ENCODE data around the gene GKAP1. TPM values are rescaled to one million over a fixed set of nuclear protein-coding genes. Genes with fewer than 3 reads are reported as not detected.
"Not testable (repeated sequence)": the region's sequence is repeated elsewhere in the genome, so short reads cannot be mapped to it uniquely, and the experiment has no call there.

GKAP1 gene
- total and polyA plus RNA-seq, 5 donors = 13.6 to 18.6 (median 17.0) TPM

DNA sequence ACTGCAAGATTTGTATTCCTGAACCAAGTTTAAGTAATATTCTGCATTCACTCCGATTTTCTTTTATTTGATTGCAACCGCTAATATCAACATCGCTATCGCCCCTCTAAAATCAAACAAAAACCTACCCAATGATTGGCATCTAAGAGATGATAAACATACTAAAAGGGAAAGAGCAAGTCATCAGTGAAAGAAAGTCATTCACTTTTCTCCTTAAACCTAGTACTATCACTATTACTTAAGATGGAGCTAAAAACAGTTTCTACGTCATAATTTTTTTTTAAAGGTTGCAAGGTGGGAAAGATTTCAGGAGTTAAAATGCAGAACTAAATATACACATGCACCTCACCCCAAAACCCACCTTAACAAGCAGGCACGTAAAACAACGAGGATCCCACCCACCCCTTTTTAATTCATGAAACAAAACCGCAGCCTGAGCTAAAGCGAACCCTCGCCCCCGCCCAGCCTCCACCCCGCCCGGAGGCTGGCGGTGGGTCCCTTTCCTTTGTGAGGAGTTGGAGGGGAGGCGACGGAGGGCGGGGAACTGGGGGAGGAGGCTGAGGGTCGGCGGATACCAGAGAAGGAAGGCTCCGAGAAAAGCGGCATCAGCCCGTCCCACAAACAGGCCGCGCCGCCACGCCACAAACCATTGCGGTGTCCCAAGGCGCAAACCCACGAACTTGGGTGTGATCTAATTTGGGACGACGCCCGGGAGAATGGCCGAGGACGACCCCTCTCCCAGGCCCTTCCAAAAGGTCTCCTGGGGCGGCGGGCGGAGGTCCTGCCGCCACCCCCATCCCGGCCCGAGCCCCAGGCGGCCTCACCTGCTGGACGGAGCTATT, 110.7 kb downstream of the GKAP1 start:
- H3K27me3 ChIP-seq (ENCODE audit: control insufficient read depth, insufficient read depth) = no peaks in the 10 kb centered on the region
- peak overlapping the region; percentile 65 for H3K4me3 ChIP-seq (ENCODE audit: low read length)
- DNase-seq (peak; percentile 51 to 78 (median 73)), ATAC-seq (peak; percentile 9 to 34)
- WGBS = under 1% methylated on average over 42 of the region's 42 CpGs
- no peaks in the 10 kb centered on the region for H3K9me3 ChIP-seq (ENCODE audit: control insufficient read depth, low read length)
- peaks cover under 1% of the 10 kb centered on the region for H3K4me1 ChIP-seq (ENCODE audit: control insufficient read depth, insufficient read depth, low read length)
- peak overlapping the region; percentile 95 for H3K27ac ChIP-seq (ENCODE audit: low read length)
- intact Hi-C loops (cut with DNase I) = loop anchor here in 2 of 4 donors (5.0 to 10.0 kb wide), 2 partner anchors 82 to 270 kb away; partner anchors contain the start of gene IDNK (in 1 of the 2)

DNA sequence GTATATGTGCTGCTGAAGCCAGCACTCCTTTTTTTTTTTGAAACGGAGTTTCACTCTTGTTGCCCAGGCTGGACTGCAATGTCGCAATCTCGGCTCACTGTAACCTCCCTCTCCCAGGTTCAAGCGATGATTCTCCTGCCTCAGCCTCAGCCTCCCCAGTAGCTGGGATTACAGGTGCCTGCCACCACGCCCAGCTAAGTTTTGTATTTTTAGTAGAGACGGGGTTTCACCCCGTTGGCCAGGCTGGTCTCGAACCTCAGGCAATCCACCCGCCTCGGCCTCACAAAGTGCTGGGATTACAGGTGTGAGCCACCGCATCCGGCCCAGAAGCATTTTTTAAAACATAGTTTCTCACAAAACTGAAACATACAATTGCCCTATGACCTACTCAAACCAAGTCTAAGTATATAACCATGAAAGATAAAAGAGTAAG, 112.3 kb downstream of the GKAP1 start:
- H3K27ac ChIP-seq (ENCODE audit: low read length); ATAC-seq; H3K4me1 ChIP-seq (ENCODE audit: control insufficient read depth, insufficient read depth, low read length); H3K4me3 ChIP-seq (ENCODE audit: low read length); H3K27me3 ChIP-seq (ENCODE audit: control insufficient read depth, insufficient read depth); H3K9me3 ChIP-seq (ENCODE audit: control insufficient read depth, low read length): not testable (repeated sequence)
- intact Hi-C loops (cut with DNase I) = loop anchor here in 2 of 4 donors (5.0 to 10.0 kb wide), 2 partner anchors 80 to 272 kb away; partner anchors contain the start of gene IDNK (in 1 of the 2)
- DNase-seq = peak in 1 of 3 donors; percentile 20
- 95% methylated on average over 12 of the region's 12 CpGs for WGBS

DNA sequence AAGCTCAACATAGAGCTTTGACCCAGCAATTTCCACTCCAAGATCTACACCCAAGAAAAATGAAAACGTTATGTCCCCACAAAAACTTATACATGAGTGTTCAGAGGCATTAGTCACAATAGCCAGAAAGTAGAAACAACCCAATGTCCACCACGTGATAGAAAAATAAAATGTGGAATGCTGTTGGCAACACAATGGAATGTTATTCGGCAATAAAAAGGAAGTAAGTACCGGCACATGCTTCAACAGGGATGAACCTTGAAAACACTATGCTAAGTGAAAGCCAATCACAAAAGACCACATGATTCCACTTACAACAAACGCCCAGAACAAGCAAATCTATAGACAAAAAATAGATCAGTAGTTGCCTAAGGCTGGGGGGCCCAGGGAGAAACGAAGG, 115.8 kb downstream of the GKAP1 start:
- ATAC-seq = no peak
- H3K4me3 ChIP-seq (ENCODE audit: low read length) = no peak overlapping the region
- intact Hi-C loops (cut with DNase I) = loop anchor here in 1 of 4 donors (10.0 kb wide), 1 partner anchor 77 kb away; the partner anchor contains the start of gene IDNK
- peaks cover 5% of the 10 kb centered on the region for H3K4me1 ChIP-seq (ENCODE audit: control insufficient read depth, insufficient read depth, low read length)
- no peak for DNase-seq
- H3K9me3 ChIP-seq (ENCODE audit: control insufficient read depth, low read length) = no peaks in the 10 kb centered on the region
- no peak overlapping the region for H3K27ac ChIP-seq (ENCODE audit: low read length)
- H3K27me3 ChIP-seq (ENCODE audit: control insufficient read depth, insufficient read depth) = no peaks in the 10 kb centered on the region
- 46% methylated on average over 6 of the region's 6 CpGs for WGBS

DNA sequence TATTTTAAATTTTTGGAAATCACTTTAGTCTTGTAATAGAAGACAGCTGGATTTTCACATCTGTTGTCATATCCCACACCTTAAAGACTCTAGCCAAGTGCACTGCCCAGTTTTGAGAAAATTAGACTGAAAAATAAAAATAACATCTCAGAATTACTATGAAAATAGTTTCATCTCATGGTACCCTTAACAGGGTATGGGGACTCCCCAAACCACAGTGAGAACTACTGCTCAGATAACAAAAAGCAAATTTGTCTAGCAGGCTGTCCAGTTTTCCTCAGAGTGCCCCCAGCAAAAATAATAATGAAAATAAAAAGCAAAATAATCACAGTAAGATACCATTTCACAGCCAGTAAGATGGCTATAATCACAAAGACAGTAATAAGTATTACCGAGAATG, 116.3 kb downstream of the GKAP1 start:
- no peak for ATAC-seq
- intact Hi-C loops (cut with DNase I) = loop anchor here in 1 of 4 donors (10.0 kb wide), 1 partner anchor 76 kb away; the partner anchor contains the start of gene IDNK
- no peak for DNase-seq
- 94% methylated on average over 1 of the region's 1 CpG for WGBS
- Histone ChIP-seq H3K27ac (ENCODE audit: low read length) (no peak overlapping the region), H3K4me3 (ENCODE audit: low read length) (no peak overlapping the region), H3K9me3 (ENCODE audit: control insufficient read depth, low read length) (no peaks in the 10 kb centered on the region), H3K4me1 (ENCODE audit: control insufficient read depth, insufficient read depth, low read length) (peaks cover 5% of the 10 kb centered on the region), H3K27me3 (ENCODE audit: control insufficient read depth, insufficient read depth) (no peaks in the 10 kb centered on the region)

DNA sequence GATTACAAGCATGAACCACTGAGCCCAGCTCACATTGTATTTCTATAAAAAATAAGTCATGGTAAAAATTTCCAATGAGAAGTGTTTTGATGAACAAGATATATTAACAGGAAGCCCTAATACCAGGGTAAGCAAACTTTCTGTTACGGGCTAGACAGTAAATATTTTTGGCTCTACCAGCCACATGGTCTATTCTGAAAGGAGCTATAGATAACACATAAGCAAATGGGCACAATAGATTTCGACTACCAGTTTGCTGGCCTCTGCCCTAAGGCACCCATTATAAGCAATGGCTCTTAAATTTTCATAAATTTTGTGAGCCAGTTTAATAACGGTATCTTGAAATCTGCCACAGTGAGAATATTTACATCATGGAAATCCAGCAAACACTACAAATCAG, 118.0 kb downstream of the GKAP1 start:
- H3K4me3 ChIP-seq (ENCODE audit: low read length) = no peak overlapping the region
- no peak overlapping the region for H3K27ac ChIP-seq (ENCODE audit: low read length)
- 81% methylated on average over 3 of the region's 3 CpGs for WGBS
- no peak for ATAC-seq
- no peaks in the 10 kb centered on the region for H3K27me3 ChIP-seq (ENCODE audit: control insufficient read depth, insufficient read depth)
- peaks cover 5% of the 10 kb centered on the region for H3K4me1 ChIP-seq (ENCODE audit: control insufficient read depth, insufficient read depth, low read length)
- DNase-seq = no peak
- H3K9me3 ChIP-seq (ENCODE audit: control insufficient read depth, low read length) = no peaks in the 10 kb centered on the region
- intact Hi-C loops (cut with DNase I) = loop anchor here in 1 of 4 donors (10.0 kb wide), 1 partner anchor 75 kb away; the partner anchor contains the start of gene IDNK

DNA sequence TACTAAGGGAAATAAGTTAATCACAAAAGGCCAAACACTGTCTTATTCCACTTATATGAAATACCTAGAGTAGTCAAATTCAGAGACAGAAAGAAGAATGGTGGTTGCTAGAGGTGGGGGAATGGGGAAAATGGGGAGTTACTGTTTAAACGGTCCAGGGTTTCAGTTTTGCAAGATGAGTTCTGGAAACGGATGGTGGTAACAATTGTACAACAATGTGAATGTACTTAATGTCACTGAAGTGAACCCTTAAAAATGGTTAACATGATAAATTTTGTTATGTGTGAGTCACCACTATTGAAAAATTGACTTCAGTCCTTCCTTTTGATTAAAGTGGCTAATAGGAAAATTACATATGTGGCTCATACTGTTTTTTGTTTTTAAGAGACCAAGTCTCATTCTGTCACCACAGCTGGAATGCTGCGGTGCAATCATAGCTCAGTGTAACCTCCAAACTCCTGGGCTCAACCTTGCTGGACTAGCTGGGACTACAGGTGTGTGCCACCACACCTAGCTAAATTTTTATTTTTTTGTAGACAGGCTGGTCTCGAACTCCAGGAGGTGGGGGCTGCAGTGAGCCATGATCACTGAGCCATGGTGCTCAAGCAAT, 118.5 kb downstream of the GKAP1 start:
- DNase-seq (no peak), ATAC-seq (no peak)
- intact Hi-C loops (cut with DNase I) = no loop called here
- Histone ChIP-seq H3K27me3 (ENCODE audit: control insufficient read depth, insufficient read depth) (no peaks in the 10 kb centered on the region), H3K27ac (ENCODE audit: low read length) (no peak overlapping the region), H3K9me3 (ENCODE audit: control insufficient read depth, low read length) (no peaks in the 10 kb centered on the region), H3K4me3 (ENCODE audit: low read length) (no peak overlapping the region), H3K4me1 (ENCODE audit: control insufficient read depth, insufficient read depth, low read length) (peaks cover 5% of the 10 kb centered on the region)
- WGBS = 67% methylated on average over 4 of the region's 4 CpGs

DNA sequence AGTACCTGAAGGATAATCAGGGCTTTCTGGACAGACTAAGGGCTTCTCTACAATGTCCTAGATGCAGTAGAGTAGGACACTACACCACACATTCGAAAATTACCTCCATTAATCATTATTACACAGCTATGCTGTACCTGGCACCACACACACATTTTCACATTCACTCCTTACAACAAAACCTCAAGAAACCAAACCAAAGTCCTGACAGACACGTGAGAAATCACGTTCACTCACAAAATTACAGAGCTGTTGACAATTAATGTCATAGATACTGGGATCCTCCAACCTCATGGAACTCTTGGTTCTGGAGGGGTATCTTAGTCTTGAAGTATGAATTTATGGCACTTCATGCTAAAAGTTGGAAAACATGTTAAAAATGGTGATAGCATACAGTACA, 126.1 kb downstream of the GKAP1 start:
- Histone ChIP-seq H3K4me1 (ENCODE audit: control insufficient read depth, insufficient read depth, low read length) (no peaks in the 10 kb centered on the region), H3K27me3 (ENCODE audit: control insufficient read depth, insufficient read depth) (no peaks in the 10 kb centered on the region), H3K4me3 (ENCODE audit: low read length) (no peak overlapping the region), H3K27ac (ENCODE audit: low read length) (no peak overlapping the region), H3K9me3 (ENCODE audit: control insufficient read depth, low read length) (no peaks in the 10 kb centered on the region)
- ATAC-seq (no peak), DNase-seq (no peak)
- intact Hi-C loops (cut with DNase I) = no loop called here
- 81% methylated on average over 3 of the region's 3 CpGs for WGBS

Other genes with a start within 250 kb of the GKAP1 start
- gene IDNK, start 194.6 kb downstream of the GKAP1 start, total RNA-seq = 1 to 10 TPM; 2.8 to 5.1 (median 4.1) TPM
- 6.3 TPM for gene IDNK, start 194.6 kb downstream of the GKAP1 start, polyA plus RNA-seq
- 10 to 100 TPM; 81.3 to 88.8 (median 87.1) TPM for gene UBQLN1, start 109.8 kb downstream of the GKAP1 start, total RNA-seq
- gene UBQLN1, start 109.8 kb downstream of the GKAP1 start, polyA plus RNA-seq = 31.8 TPM
- gene KIF27, start 103.7 kb upstream of the GKAP1 start, total RNA-seq = 1 to 10 TPM; 4.0 to 6.5 (median 4.4) TPM
- 0.75 TPM for gene KIF27, start 103.7 kb upstream of the GKAP1 start, polyA plus RNA-seq
- 100 to 1,000 TPM; 304 to 327 (median 310) TPM for gene HNRNPK, start 162.4 kb upstream of the GKAP1 start, total RNA-seq
- 215 TPM for gene HNRNPK, start 162.4 kb upstream of the GKAP1 start, polyA plus RNA-seq
- gene RMI1, start 163.0 kb upstream of the GKAP1 start, total RNA-seq = 1 to 10 TPM; 2.3 to 5.6 (median 4.5) TPM
- gene RMI1, start 163.0 kb upstream of the GKAP1 start, polyA plus RNA-seq = 2.0 TPM

Measured in right cardiac atrium (tissue), 5 donors.